WTC11 (cell line): ENCODE results near the gene PLPP2. TPM values are rescaled to one million over a fixed set of nuclear protein-coding genes. Genes with fewer than 3 reads are reported as not detected.

Source experiments
- ATAC-seq: fragments of 200-7000 bp; cut with Tn5 transposase; 2 replicates; pipeline ENCODE4 v1.10.0; 2021; ENCODE audit warnings: mild to moderate bottlenecking, moderate library complexity
- CTCF ChIA-PET: fragments of 300-600 bp; sonication (Branson Sonifier 250); formaldehyde crosslinking; loops from one replicate; lab custom pipeline; 2021; ENCODE audit warnings: antibody characterized with exemption; lab: Charles Lee
- POLR2A ChIA-PET: fragments of 350-600 bp; sonication (Branson Sonifier 250); formaldehyde crosslinking; loops from one replicate; lab custom pipeline; 2021; ENCODE audit warnings: antibody characterized with exemption; lab: Charles Lee
- DNase-seq: peaks from one replicate; pipeline ENCODE4 v3.0.0; 2021; ENCODE audit warnings: low spot score
- H3K27ac Mint-ChIP-seq: 2 replicates; pipeline ENCODE4 v1.8.0; 2021; ENCODE audit warnings: mixed read lengths
- H3K27me3 Mint-ChIP-seq: 2 replicates; pipeline ENCODE4 v1.8.0; 2021; ENCODE audit warnings: low read depth, mild to moderate bottlenecking, moderate library complexity, mixed read lengths
- H3K36me3 Mint-ChIP-seq: 2 replicates; pipeline ENCODE4 v1.8.0; 2021; ENCODE audit warnings: mixed read lengths
- H3K4me1 Mint-ChIP-seq: 2 replicates; pipeline ENCODE4 v1.8.0; 2022; ENCODE audit warnings: mixed read lengths
- H3K4me3 Mint-ChIP-seq: 2 replicates; pipeline ENCODE4 v1.8.0; 2021; ENCODE audit warnings: mild to moderate bottlenecking, moderate library complexity, mixed read lengths
- H3K9me3 Mint-ChIP-seq: 2 replicates; pipeline ENCODE4 v1.8.0; 2021; ENCODE audit warnings: mixed read lengths
- CBFB ChIP-seq: sonication (generic); formaldehyde crosslinking; IDR thresholded peaks from 2 replicates; pipeline ENCODE4 v1.8.1; 2022; ENCODE audit warnings: mild to moderate bottlenecking, low read depth, missing genetic modification reagents
- CREM ChIP-seq: sonication (generic); formaldehyde crosslinking; IDR thresholded peaks from 2 replicates; pipeline ENCODE4 v1.8.1; 2022; ENCODE audit warnings: mild to moderate bottlenecking, missing genetic modification reagents, moderate library complexity
- NFATC4 ChIP-seq: fragments of 250-450 bp; sonication (Bioruptor Pico); IDR thresholded peaks from 2 replicates; pipeline ENCODE4 v1.9.0; 2021; ENCODE audit warnings: mild to moderate bottlenecking
- NR2C2 ChIP-seq: sonication (generic); formaldehyde crosslinking; IDR thresholded peaks from 2 replicates; pipeline ENCODE4 v1.8.0; 2022; ENCODE audit warnings: mild to moderate bottlenecking, missing genetic modification reagents
- RELA ChIP-seq: sonication (generic); formaldehyde crosslinking; IDR thresholded peaks from 2 replicates; pipeline ENCODE4 v1.8.1; 2022; ENCODE audit warnings: missing genetic modification reagents, mild to moderate bottlenecking, borderline replicate concordance
- SP1 ChIP-seq: sonication (generic); formaldehyde crosslinking; conservative IDR thresholded peaks from 2 replicates; pipeline ENCODE4 v1.8.1; 2022; ENCODE audit warnings: missing genetic modification reagents
- ZNF219 ChIP-seq: sonication (generic); formaldehyde crosslinking; IDR thresholded peaks from 2 replicates; pipeline ENCODE4 v1.8.0; 2023; ENCODE audit warnings: missing genetic modification reagents, mild to moderate bottlenecking, borderline replicate concordance
- ZNF263 ChIP-seq: sonication (generic); formaldehyde crosslinking; IDR thresholded peaks from 2 replicates; pipeline ENCODE4 v1.8.1; 2022; ENCODE audit warnings: low read depth, mild to moderate bottlenecking, moderate library complexity, missing genetic modification reagents
- ZNF416 ChIP-seq: fragments of 250-450 bp; sonication (Bioruptor Pico); IDR thresholded peaks from 2 replicates; pipeline ENCODE4 v1.9.0; 2021; ENCODE audit warnings: mild to moderate bottlenecking, inconsistent platforms
- total RNA-seq: library from RNA; stranded (reverse); gene quantifications from 3 replicates; pipeline ENCODE4 v1.2.3, GENCODE V29; 2021
- TF ChIP-seq, protein P1 (sequence below): sonication (generic); formaldehyde crosslinking; IDR thresholded peaks from 2 replicates; pipeline ENCODE4 v1.8.1; 2022; ENCODE audit warnings: low read depth, missing genetic modification reagents, borderline replicate concordance
- TF ChIP-seq, protein P2 (sequence below): sonication (generic); formaldehyde crosslinking; IDR thresholded peaks from 2 replicates; pipeline ENCODE4 v1.8.1; 2022; ENCODE audit warnings: low read depth, mild to moderate bottlenecking, moderate library complexity, missing genetic modification reagents, borderline replicate concordance
- TF ChIP-seq, protein P3 (sequence below): fragments of 250-450 bp; sonication (Bioruptor Pico); conservative IDR thresholded peaks from 2 replicates; pipeline ENCODE4 v1.9.0; 2021; ENCODE audit warnings: mild to moderate bottlenecking
- TF ChIP-seq, protein P4 (sequence below): sonication (generic); formaldehyde crosslinking; IDR thresholded peaks from 2 replicates; pipeline ENCODE4 v1.8.0; 2022; ENCODE audit warnings: mild to moderate bottlenecking, missing genetic modification reagents
- TF ChIP-seq, protein P5 (sequence below): sonication (generic); formaldehyde crosslinking; IDR thresholded peaks from 2 replicates; pipeline ENCODE4 v1.8.1; 2023; ENCODE audit warnings: mild to moderate bottlenecking, missing genetic modification reagents, borderline replicate concordance
- TF ChIP-seq, protein P6 (sequence below): sonication (generic); formaldehyde crosslinking; IDR thresholded peaks from 2 replicates; pipeline ENCODE4 v1.8.0; 2022; ENCODE audit warnings: missing genetic modification reagents

Gene PLPP2
- total RNA-seq, 1 experiment from 2014 or later, result 78.7 TPM

DNA sequence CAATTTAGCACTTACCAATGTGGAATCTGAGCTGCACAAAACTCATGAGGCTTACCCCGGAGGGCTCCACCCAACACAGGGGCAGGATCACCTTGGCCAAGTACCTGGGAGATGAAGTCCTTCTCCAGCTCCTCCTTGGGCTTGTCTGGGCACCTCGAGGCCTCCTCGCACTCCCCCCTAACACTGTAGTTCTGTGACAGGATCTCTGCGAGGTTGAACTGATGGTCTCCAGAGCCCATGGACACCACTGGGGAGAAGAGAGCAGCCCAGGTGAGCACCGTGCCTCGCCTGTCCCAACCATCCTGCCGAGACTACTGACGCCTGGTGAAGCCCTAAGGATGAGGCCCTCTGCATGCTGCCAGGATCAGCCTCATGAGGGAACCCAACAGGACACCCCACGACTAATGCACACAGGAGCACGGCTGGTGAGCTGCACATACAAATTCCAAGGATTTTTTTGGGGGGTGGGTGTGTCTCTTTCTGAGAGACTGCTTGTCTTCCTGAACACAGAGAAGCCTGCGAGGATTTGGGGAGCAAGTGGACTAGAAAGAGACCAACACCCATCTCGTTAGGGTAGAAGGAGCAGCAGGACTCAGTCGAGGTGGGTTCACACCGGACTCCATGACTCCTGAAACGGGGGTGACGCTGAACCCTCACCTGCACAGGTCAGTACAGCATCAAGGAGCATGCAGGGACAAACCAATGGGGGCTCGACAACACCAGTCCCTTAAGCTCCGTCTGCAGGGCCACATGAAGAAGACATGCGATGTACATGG lies 43.3 kb upstream of the PLPP2 start:
- TF ChIP-seq NFATC4 (CRISPR knock-in tag) (no peak), ZNF263 (CRISPR knock-in tag) (no peak), CBFB (no peak), ZNF219 (CRISPR knock-in tag) (no peak), ZNF416 (CRISPR knock-in tag) (no peak), SP1 (CRISPR knock-in tag) (no peak), NR2C2 (CRISPR knock-in tag) (no peak), CREM (CRISPR knock-in tag) (no peak), RELA (CRISPR knock-in tag) (no peak)
- TF ChIP-seq, protein P1, sequence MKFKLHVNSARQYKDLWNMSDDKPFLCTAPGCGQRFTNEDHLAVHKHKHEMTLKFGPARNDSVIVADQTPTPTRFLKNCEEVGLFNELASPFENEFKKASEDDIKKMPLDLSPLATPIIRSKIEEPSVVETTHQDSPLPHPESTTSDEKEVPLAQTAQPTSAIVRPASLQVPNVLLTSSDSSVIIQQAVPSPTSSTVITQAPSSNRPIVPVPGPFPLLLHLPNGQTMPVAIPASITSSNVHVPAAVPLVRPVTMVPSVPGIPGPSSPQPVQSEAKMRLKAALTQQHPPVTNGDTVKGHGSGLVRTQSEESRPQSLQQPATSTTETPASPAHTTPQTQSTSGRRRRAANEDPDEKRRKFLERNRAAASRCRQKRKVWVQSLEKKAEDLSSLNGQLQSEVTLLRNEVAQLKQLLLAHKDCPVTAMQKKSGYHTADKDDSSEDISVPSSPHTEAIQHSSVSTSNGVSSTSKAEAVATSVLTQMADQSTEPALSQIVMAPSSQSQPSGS (CRISPR knock-in tag), result no peak
- TF ChIP-seq, protein P2, sequence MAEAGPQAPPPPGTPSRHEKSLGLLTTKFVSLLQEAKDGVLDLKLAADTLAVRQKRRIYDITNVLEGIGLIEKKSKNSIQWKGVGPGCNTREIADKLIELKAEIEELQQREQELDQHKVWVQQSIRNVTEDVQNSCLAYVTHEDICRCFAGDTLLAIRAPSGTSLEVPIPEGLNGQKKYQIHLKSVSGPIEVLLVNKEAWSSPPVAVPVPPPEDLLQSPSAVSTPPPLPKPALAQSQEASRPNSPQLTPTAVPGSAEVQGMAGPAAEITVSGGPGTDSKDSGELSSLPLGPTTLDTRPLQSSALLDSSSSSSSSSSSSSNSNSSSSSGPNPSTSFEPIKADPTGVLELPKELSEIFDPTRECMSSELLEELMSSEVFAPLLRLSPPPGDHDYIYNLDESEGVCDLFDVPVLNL (CRISPR knock-in tag), result no peak
- TF ChIP-seq, protein P3, sequence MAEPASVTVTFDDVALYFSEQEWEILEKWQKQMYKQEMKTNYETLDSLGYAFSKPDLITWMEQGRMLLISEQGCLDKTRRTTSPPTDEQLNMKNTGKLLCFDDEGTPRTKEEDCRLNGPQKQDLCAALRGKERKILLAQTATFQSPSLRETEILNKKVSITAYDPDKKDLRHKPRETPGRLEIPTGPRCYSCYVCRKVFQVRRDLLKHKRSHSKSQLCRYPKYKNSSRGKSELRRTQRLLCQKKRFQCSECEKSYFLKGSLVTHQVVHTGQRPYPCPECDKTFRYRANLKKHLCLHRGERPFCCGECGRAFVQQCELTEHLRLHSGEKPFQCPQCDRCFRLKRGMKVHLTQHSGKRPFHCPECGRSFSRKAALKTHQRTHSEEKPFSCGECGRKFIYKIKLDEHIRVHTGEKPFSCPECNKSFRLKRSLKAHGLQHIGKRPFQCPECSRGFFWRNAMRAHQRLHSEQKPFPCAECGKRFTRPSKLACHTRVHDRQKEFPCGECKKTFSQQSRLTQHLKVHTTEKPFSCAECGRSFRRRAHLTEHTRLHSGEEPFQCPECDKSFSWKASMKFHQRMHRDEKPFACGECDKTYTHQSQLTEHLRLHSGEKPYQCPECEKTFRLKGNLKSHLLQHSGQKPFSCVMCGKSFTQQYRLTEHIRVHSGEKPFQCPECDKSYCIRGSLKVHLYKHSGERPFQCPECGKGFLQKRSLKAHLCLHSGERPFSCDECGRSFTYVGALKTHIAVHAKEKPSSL (CRISPR knock-in tag), result no peak
- TF ChIP-seq, protein P4, sequence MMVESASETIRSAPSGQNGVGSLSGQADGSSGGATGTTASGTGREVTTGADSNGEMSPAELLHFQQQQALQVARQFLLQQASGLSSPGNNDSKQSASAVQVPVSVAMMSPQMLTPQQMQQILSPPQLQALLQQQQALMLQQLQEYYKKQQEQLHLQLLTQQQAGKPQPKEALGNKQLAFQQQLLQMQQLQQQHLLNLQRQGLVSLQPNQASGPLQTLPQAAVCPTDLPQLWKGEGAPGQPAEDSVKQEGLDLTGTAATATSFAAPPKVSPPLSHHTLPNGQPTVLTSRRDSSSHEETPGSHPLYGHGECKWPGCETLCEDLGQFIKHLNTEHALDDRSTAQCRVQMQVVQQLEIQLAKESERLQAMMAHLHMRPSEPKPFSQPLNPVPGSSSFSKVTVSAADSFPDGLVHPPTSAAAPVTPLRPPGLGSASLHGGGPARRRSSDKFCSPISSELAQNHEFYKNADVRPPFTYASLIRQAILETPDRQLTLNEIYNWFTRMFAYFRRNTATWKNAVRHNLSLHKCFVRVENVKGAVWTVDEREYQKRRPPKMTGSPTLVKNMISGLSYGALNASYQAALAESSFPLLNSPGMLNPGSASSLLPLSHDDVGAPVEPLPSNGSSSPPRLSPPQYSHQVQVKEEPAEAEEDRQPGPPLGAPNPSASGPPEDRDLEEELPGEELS, result no peak
- TF ChIP-seq, protein P5, sequence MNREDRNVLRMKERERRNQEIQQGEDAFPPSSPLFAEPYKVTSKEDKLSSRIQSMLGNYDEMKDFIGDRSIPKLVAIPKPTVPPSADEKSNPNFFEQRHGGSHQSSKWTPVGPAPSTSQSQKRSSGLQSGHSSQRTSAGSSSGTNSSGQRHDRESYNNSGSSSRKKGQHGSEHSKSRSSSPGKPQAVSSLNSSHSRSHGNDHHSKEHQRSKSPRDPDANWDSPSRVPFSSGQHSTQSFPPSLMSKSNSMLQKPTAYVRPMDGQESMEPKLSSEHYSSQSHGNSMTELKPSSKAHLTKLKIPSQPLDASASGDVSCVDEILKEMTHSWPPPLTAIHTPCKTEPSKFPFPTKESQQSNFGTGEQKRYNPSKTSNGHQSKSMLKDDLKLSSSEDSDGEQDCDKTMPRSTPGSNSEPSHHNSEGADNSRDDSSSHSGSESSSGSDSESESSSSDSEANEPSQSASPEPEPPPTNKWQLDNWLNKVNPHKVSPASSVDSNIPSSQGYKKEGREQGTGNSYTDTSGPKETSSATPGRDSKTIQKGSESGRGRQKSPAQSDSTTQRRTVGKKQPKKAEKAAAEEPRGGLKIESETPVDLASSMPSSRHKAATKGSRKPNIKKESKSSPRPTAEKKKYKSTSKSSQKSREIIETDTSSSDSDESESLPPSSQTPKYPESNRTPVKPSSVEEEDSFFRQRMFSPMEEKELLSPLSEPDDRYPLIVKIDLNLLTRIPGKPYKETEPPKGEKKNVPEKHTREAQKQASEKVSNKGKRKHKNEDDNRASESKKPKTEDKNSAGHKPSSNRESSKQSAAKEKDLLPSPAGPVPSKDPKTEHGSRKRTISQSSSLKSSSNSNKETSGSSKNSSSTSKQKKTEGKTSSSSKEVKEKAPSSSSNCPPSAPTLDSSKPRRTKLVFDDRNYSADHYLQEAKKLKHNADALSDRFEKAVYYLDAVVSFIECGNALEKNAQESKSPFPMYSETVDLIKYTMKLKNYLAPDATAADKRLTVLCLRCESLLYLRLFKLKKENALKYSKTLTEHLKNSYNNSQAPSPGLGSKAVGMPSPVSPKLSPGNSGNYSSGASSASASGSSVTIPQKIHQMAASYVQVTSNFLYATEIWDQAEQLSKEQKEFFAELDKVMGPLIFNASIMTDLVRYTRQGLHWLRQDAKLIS (CRISPR knock-in tag), result no peak
- TF ChIP-seq, protein P6, sequence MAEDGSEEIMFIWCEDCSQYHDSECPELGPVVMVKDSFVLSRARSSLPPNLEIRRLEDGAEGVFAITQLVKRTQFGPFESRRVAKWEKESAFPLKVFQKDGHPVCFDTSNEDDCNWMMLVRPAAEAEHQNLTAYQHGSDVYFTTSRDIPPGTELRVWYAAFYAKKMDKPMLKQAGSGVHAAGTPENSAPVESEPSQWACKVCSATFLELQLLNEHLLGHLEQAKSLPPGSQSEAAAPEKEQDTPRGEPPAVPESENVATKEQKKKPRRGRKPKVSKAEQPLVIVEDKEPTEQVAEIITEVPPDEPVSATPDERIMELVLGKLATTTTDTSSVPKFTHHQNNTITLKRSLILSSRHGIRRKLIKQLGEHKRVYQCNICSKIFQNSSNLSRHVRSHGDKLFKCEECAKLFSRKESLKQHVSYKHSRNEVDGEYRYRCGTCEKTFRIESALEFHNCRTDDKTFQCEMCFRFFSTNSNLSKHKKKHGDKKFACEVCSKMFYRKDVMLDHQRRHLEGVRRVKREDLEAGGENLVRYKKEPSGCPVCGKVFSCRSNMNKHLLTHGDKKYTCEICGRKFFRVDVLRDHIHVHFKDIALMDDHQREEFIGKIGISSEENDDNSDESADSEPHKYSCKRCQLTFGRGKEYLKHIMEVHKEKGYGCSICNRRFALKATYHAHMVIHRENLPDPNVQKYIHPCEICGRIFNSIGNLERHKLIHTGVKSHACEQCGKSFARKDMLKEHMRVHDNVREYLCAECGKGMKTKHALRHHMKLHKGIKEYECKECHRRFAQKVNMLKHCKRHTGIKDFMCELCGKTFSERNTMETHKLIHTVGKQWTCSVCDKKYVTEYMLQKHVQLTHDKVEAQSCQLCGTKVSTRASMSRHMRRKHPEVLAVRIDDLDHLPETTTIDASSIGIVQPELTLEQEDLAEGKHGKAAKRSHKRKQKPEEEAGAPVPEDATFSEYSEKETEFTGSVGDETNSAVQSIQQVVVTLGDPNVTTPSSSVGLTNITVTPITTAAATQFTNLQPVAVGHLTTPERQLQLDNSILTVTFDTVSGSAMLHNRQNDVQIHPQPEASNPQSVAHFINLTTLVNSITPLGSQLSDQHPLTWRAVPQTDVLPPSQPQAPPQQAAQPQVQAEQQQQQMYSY, result no peak
- POLR2A ChIA-PET, result no interaction called here

More for the DNA sequence above, 43.3 kb upstream of the PLPP2 start:
- ATAC-seq, result no peak
- Mint-ChIP-seq H3K27me3 (no peaks in the 10 kb centered on the region), H3K4me3 (no peak overlapping the region), H3K36me3 (peaks cover 36% of the 10 kb centered on the region), H3K27ac (0 out of 2 replicates have a peak overlapping the region, but pooled peaks have one; percentile 19), H3K9me3 (peaks cover 4% of the 10 kb centered on the region), H3K4me1 (no peaks in the 10 kb centered on the region; the same call in 1 of the 2 replicates)
- no peak for DNase-seq
- CTCF ChIA-PET, result no interaction called here
